GM12872 (cell line): ENCODE data around the gene THAP4.
A peak's percentile ranks its signal among the peaks of the same experiment; 100 is the strongest.

Experiments used
- CTCF ChIP-seq: IDR thresholded peaks from 3 replicates; pipeline ENCODE4 v1.5.1; 2011; ENCODE audit warnings: low read depth, mild to moderate bottlenecking, low read length, moderate library complexity; ENCODE audit not compliant: insufficient read depth

THAP4 gene

GRCh38 chr2:241612156-241613016, 24.6 kb downstream of the THAP4 start:
- no peak for TF ChIP-seq CTCF

- TF ChIP-seq CTCF, result no peak
Measured at GRCh38 chr2:241611062-241611461, 25.9 kb downstream of the THAP4 start.

GRCh38 chr2:241609859-241610793, 26.8 kb downstream of the THAP4 start:
- TF ChIP-seq CTCF, result peak; percentile 64; the same call in 1 of the 3 replicates

GRCh38 chr2:241608881-241609280, 28.1 kb downstream of the THAP4 start:
- no peak for TF ChIP-seq CTCF

GRCh38 chr2:241607162-241607885, 29.6 kb downstream of the THAP4 start:
- TF ChIP-seq CTCF, result no peak

GRCh38 chr2:241606186-241606585, 30.8 kb downstream of the THAP4 start:
- TF ChIP-seq CTCF, result no peak
